Stimulated activated CD4-positive, alpha-beta T cell treated with anti-CD3 and anti-CD28 coated beads, Interleukin-12 subunit alpha, Interleukin-12 subunit beta, amount 100 ng/mL, for 4 hours (primary cell): ENCODE measurements around the gene PAX9.
"Not testable (repeated sequence)": the region's sequence is repeated elsewhere in the genome, so short reads cannot be mapped to it uniquely, and the experiment has no call there.

ENCODE experiments used
- DNase-seq: peaks from one replicate; pipeline ENCODE4 v3.0.0-alpha.2; 2020

PAX9 gene

GRCh38 chr14:36676236-36676635 lies 14.6 kb downstream of the PAX9 start:
- no peak for DNase-seq

DNA sequence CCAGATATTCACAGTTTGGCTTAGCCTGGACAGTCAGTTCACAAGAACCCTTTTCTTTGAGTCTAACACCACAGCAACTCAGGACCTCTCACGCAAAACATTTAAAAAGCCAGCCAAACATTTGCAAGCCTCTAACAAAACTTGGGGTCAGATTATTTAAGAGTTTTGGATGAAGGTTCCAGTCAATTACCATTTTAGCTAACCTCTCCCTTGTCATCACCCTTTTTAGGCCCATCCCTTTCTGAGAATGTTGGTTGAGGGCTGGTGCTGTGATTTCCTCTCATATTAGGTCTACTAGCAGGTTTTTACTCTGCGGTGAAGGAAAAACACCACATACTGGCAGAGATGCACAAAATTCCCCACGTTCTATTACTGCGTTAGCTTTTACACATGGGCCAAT lies 20.7 kb downstream of the PAX9 start:
- DNase-seq, result no peak

DNA sequence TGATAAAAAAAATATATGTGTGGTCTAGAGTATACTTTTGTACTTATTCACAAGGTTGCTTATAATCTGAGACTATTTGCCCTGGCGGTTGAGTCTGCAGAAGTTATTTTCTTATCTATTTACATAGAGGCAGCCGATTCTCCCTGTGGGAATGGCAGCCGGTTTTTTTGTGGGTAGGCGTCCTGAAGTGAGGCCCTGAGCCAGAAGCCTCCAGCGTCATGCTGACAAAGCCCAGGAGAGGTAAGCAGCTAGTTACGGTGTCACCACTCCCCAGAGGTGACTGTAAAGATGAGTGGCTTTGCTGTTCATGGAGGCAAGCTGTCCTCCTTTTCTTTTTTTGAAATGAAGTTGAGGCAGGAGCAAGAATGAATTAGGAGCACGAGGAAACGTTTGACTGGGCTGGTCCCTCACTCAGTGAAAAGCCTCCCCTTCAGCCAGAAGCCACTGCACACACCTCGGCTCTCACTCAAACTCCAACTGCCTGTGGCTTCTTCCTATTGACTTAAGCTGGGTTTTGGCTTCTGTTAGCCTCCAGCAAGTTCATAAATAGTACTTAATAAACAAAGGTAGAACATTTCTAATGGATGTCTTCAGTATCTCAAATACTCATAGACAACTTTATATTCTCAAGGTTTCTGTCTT lies 21.5 kb downstream of the PAX9 start:
- no peak for DNase-seq

- DNase-seq, result no peak
Observed at GRCh38 chr14:36684946-36685345, 23.3 kb downstream of the PAX9 start.

DNA sequence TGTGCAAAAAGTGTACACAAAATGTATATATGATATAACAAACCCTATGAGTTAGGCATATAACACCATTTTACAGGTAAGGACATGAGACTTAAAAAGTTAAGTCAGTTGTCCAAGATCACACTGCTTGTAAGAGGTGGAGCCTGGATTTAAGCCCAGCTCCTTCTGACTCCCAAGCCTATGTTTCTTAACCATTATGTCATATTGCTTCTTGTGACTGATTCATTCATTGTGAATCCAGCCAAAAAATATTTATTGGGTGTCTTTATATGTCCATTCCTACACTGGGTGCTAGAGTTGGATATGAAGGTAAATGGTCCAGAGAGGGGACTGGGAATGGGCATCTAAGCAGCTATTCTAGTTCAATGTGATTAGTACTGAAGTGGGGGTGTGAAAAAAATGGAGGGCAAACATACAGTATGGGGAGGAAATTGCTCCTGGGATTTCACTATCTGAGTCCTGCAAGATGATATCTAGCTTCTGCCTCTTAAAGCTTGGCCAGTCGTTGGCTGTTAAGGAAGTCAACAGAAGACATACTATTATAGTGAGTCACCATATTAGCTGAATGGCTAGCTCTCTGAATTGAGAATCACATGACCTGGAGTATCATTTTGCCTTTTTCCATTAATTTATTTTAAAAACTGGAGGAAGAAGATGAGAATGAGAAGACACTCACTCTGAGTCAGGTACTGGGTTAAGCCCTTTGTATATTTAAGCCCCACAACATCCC lies 28.8 kb downstream of the PAX9 start:
- no peak for DNase-seq

DNA sequence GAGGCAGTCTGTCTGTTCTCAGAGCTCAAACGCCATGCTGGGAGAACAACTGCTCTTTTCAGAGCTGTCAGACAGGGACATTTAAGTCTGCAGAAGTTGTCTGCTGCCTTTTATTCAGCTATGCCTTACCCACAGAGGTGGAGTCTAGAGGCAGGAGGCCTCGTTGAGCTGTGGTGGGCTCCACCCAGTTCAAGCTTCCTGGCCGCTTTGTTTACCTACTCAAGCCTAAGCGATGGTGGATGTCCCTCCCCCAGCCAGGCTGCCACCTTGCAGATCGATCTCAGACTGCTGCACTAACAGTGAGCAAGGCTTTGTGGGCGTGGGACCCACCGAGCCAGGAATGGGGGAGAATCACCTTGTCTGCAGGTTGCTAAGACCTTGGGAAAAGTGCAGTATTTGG lies 37.8 kb downstream of the PAX9 start:
- not testable (repeated sequence) for DNase-seq

DNA sequence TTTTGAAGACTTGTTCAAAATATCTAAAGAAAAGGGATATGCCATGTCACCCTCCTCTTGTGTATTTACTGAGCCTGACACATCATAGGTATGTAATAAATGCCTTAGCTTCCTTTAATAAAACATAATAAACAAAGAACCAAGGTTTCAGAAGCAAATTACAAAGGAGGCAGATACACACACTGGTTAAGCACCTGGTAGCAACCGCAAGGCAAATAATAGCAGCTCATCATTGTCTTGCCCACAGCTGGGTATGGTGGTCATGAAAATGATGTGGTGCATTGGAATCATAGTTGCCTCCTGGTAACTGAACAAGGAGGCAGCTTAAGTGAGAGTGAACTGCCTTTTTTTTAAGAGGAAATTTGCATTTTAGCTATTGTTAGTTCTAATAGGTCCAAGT lies 39.0 kb downstream of the PAX9 start:
- DNase-seq, result no peak

GRCh38 chr14:36701132-36701531 lies 39.5 kb downstream of the PAX9 start:
- no peak for DNase-seq

DNA sequence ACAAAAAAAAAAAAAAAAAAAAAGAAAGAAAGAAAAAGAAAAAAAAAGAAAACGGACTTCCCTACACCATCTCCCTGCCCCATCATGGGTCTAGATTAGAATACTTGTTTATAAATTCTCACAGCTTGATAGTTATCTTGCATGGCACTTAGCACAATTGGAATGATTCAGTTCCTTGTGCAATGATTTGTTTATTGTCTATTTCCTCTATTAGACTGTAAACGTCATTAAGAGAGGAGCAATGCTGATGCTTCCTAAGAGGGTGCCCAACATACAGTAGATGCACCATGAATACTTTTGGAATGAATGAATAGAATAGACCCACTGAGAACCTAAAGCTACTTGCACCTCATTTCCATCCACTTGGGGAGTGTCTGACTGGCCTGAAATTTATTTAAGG lies 40.8 kb downstream of the PAX9 start:
- DNase-seq, result no peak

DNA sequence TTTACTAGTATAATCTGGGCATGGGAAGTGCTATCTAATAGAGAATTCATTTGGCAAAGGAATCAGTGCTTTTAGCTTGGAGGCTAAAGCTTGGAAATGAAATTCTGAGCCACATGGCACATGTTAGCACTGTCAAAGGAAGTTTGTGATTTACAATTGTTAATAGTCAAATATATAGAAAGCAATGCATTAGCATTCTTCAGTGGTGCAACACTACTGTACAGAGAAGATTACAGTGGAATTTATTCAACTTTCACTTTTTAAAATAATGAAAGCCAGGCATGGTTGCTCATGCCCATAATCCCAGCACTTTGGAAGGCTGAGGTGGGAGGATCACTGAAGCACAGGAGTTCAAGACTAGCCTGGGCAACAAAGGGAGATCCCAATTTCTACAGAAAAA lies 45.9 kb downstream of the PAX9 start:
- DNase-seq, result no peak

GRCh38 chr14:36713960-36714703 lies 52.5 kb downstream of the PAX9 start:
- DNase-seq, result no peak

- no peak for DNase-seq
Observed at GRCh38 chr14:36716614-36717184, 55.0 kb downstream of the PAX9 start.

GRCh38 chr14:36717363-36717762 lies 55.7 kb downstream of the PAX9 start:
- no peak for DNase-seq

- DNase-seq, result no peak
Observed at GRCh38 chr14:36718216-36718615, 56.6 kb downstream of the PAX9 start.

GRCh38 chr14:36719823-36720222 lies 58.2 kb downstream of the PAX9 start:
- DNase-seq, result no peak

DNA sequence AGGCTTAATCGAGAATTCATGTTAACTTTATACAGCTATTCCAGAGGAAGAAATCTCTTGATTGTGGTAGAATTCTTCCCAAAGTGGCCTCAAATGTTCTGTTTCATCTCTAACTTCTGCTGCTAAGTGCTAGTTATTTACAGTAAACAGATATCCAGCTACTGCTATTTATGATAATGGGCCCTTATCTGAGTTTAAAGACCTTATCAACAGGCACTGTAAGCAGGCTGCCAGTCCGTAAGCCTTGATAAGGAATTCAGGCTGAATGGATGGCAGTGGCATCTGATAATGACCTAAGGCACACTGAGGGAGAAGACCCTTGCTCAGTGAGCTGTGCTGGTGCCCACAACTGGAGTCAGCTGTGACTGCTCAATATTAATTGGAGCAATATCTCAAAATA lies 59.0 kb downstream of the PAX9 start:
- no peak for DNase-seq

DNA sequence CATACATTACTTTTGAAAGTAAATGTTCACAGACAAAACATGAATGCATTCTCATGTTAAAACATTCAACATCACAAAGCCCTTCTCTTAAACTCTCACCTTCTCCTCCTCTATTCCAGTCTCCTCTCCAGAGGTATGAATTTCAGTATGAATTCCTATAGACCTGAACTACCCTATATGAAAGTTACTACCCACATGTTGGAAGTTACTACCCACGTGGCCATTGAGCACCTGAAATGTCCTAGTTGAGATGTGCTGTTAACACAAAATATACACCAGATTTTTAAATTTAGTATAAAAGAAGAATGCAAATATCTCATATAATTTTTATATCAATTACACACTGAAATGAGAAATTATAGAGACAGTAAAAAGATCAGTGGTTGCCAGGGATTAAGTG lies 60.2 kb downstream of the PAX9 start:
- no peak for DNase-seq

- DNase-seq, result no peak
Observed at GRCh38 chr14:36723530-36723929, 61.9 kb downstream of the PAX9 start.

- DNase-seq, result no peak
Observed at GRCh38 chr14:36724162-36724561, 62.5 kb downstream of the PAX9 start.

DNA sequence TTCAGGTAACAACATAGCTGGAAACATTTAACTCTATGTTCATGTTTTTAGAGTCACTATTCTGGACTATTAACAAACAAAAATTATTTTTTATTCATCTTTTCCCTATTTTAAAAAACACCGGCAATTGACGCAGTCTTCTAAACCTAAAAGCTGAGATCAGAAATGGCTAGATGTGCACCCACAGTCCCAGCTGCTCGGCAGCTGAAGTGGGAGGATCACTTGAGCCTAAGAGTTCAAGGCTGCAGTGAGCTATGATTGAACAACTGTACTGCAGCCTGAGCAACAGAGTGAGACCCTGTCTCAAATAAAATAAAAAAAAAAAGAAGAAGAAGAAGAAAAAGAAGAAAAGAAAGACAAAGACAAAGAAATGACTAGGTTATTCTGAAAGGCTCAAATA lies 64.5 kb downstream of the PAX9 start:
- DNase-seq, result no peak
